H1 (cell line): ENCODE measurements around the gene BRMS1. TPM values are rescaled to one million over a fixed set of nuclear protein-coding genes. Genes with fewer than 3 reads are reported as not detected.

Experiments used
- CEBPB ChIP-seq: IDR thresholded peaks from 2 replicates; pipeline ENCODE4 v1.6.1; 2012; ENCODE audit warnings: low read depth, low read length
- KDM5A ChIP-seq: fragments of 200-600 bp; IDR thresholded peaks from 2 replicates; pipeline ENCODE4 v1.7.1; 2012; ENCODE audit warnings: mild to moderate bottlenecking, low read length, inconsistent platforms, mixed read lengths
- RXRA ChIP-seq: IDR thresholded peaks from 2 replicates; pipeline ENCODE4 v1.6.1; 2011; ENCODE audit warnings: low read depth, mild to moderate bottlenecking, low read length, moderate library complexity; ENCODE audit not compliant: insufficient read depth
- SUZ12 ChIP-seq: fragments of 200-600 bp; sonication (generic); IDR thresholded peaks from 2 replicates; pipeline ENCODE4 v1.6.1; 2012; ENCODE audit warnings: mild to moderate bottlenecking, inconsistent platforms, low read length, moderate library complexity, mixed read lengths
- TAF7 ChIP-seq: optimal IDR thresholded peaks from 2 replicates; pipeline ENCODE3; 2011; ENCODE audit warnings: low read depth, mild to moderate bottlenecking, inconsistent platforms, low read length, moderate library complexity, borderline replicate concordance
- YY1 ChIP-seq: IDR thresholded peaks from 2 replicates; pipeline ENCODE4 v1.6.1; 2011; ENCODE audit warnings: low read depth, mild to moderate bottlenecking, low read length
- polyA plus RNA-seq, 7 experiments: library from polyadenylated mRNA; depleted of rRNA in 3 of 7; stranded (reverse) in 5 of 7; unstranded in 2 of 7; fragments of >200 nt in 5 of 7; fragments of 200-250 nt in 2 of 7; gene quantifications; 1 replicate in 5 of 7; 2 replicates in 1 of 7; 4 replicates in 1 of 7; pipeline versions ENCODE4 v1.2.1 to v1.2.3, GENCODE V29; 2011 to 2013; ENCODE audit warnings: missing spikeins in 2 of 7, mixed read lengths in 2 of 7
- total RNA-seq: library from RNA; stranded (reverse); fragmentation: NEBNext Ultra II Directional; extraction: Animal tissue kit (Norgen Biotek cat#: 25700); gene quantifications from 2 replicates; pipeline ENCODE4 v1.2.1, GENCODE V29; 2021

Gene BRMS1
- total and polyA plus RNA-seq, 2 of the 8 experiments (the other 6 are each of a cell fraction or from before 2014, with no cell fraction given), result 39.2 to 46.1 TPM

DNA sequence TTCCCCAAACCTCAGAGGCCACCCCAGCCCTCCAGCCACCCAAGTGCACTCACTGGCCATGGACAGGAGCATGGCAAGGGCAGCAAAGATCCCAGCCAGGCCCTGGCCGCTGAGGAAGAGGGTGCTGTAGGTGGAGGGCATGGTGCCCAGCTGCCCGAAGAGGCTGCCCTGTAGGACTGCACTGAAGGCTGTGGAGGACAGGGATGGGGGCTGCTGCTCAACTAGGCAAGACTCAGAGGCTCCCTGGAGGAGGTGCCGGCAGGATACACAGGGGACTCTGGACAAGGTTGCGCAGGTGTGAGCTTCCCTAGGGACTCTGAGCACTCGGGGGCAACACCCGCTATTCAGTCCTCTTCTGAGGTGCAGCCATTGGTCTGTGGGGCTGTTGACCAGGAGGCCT is 23.6 kb upstream of the BRMS1 start (continued):
- TF ChIP-seq KDM5A (no peak), SUZ12 (no peak), RXRA (no peak), YY1 (no peak), TAF7 (no peak), CEBPB (no peak)
